IPS-NIHi7 (cell line): ENCODE measurements around the gene BRWD1.
A peak's percentile ranks its signal among the peaks of the same experiment; 100 is the strongest.

Experiments used
- DNase-seq: peaks from one replicate; pipeline ENCODE4 v3.0.0; 2012; ENCODE audit warnings: mixed read lengths; ENCODE audit errors: extremely low spot score

The BRWD1 gene

GRCh38 chr21:39327727-39328126, 14.3 kb upstream of the BRWD1 start:
- no peak for DNase-seq

DNA sequence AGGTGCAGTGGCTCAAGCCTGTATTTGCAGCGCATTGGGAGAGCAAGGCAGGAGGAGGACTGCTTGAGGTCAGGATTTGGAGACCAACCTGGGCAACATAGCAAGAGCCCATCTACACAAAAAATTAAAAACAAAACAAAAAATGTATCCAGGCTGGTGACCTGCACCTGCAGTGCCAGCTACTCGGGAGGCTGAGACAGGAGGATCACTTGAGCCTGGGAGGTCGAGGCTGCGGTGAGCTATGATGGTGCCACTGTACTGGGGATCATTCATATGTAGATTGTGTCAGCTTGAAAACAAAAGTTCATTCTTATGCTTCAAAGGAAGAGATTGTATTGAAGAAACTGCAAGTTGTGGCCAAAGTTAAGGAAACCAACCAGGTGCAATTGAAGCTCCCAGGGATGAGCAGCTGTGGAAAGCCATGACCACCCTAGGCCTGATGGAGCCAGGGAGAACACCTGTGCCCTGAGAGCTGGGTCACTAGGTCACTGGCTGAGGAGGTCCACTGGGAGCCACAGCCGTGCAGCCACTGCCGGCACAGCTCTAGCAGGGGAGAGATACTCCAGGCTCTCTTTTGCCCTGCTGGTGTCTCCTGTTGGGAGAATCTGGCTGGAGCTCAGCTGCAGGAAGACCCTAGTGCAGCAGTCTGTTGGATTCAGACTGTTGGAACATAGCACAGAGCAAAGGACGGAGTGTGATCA, 13.3 kb upstream of the BRWD1 start:
- no peak for DNase-seq

DNA sequence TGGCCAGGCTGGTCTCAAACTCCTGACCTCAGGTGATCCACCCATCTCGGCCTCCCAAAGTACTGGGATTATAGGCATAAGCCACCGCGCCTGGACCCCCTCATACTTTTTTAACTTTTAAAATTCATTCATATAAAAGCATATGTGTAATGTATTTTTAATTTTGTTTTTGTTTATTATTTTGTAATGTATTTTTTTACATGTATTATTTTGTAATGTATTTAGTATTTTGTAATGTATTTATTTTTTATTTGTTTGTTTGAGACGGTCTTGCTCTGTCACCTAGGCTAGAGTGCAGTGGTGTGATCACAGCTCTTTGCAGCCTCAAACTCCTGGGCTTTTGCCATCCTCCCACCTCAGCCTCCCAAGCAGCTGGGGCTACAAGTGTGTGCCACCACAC, 12.0 kb upstream of the BRWD1 start:
- DNase-seq = no peak

GRCh38 chr21:39321424-39321823, 8.0 kb upstream of the BRWD1 start:
- no peak for DNase-seq

- no peak for DNase-seq
These were observed 6.4 kb upstream of the BRWD1 start for GRCh38 chr21:39319814-39320332.

- DNase-seq = no peak
These were observed 5.9 kb upstream of the BRWD1 start for GRCh38 chr21:39319251-39319756.

- no peak for DNase-seq
These were observed 4.9 kb upstream of the BRWD1 start for GRCh38 chr21:39318091-39318959.

DNA sequence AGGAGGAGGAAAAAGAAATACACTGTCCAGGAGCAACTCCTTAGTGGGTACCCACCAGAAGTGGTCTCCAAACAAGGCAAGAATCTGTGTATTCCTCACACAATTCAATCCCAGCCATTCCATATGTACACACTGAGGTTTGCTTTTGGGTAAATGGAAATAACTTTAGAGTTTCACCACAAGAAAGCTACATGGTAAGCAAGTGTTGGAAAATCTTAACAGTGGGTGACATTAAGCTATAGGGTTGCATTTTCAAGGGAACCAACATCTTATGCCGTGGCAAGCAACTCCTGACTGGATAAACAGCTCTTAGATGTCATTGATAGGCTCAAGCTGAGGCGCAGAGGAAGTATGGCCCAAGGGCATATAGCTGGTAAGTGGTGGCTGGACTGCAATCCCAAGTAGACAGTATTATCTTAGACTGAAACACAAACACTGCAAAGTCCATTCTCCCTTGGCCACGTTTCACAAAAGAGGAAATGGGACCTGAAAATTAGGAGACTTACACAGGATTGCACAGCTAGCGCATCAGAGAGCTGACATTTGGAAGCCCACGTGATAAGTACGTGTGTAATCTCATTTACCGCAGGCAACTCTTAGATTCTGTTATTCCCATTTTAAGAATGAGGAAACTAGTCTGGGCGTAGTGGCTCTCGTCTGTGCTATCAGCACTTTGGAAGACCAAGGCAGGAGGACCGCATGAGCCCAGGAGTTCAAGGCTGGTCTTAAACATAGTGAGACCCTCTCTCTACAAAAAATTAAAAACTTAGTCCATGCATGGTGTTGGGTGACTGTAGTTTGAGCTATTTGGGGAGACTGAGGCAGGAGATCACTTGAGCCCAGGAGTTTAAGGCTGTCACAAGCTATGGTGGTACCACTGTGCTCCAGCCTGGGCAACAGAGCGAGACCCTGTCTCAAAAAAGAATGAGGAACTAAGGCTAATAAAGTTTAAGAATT, 4.0 kb upstream of the BRWD1 start:
- DNase-seq = no peak

DNA sequence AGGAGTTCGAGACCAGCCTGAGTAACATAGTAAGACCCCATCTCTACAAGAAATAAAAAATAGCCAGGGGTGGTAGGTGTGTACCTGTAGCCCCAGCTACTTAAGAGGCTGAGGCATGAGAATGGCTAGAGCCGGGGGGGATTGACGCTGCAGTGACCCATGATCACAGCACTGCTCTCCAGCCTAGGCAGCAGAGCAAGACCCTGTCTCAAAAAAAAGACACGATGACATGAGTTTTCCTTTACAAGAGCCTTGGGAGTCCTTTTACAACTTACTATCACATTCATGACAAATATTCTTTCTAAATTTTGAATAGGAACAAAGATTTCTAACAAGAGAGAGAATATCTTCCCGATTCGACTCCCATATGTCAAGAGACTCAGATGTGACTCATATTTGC, 3.3 kb upstream of the BRWD1 start:
- DNase-seq = no peak

GRCh38 chr21:39315603-39316445, 2.4 kb upstream of the BRWD1 start:
- no peak for DNase-seq

GRCh38 chr21:39314143-39315027, 953 bp upstream of the BRWD1 start:
- peak; percentile 57 for DNase-seq

DNA sequence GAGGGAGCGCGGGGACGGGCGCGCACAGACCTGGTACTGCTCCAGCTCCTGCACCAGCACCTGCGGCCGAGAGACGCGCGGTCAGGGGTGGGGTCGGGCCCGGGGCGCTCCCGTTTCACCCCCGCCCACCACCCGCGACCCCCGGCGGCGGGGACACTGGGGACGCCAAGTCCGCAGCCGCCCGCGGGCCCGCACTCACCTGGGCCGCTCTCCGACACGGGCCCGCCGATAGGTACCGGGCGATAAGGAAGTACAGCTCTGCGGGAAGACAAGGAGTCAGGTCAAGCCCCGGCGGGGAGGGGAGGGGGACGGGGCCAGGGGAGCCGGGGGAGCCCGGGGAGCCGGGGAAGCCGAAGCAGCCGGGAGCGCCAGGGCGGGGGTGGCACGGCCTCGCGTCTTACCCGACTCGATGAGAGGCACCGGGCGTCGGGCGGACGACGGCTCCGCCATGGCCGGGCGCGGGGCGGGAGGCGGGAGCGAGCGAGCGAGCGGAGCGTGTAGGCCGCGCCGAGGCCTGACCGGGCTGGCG, 326 bp downstream of the BRWD1 start:
- DNase-seq = no peak

DNA sequence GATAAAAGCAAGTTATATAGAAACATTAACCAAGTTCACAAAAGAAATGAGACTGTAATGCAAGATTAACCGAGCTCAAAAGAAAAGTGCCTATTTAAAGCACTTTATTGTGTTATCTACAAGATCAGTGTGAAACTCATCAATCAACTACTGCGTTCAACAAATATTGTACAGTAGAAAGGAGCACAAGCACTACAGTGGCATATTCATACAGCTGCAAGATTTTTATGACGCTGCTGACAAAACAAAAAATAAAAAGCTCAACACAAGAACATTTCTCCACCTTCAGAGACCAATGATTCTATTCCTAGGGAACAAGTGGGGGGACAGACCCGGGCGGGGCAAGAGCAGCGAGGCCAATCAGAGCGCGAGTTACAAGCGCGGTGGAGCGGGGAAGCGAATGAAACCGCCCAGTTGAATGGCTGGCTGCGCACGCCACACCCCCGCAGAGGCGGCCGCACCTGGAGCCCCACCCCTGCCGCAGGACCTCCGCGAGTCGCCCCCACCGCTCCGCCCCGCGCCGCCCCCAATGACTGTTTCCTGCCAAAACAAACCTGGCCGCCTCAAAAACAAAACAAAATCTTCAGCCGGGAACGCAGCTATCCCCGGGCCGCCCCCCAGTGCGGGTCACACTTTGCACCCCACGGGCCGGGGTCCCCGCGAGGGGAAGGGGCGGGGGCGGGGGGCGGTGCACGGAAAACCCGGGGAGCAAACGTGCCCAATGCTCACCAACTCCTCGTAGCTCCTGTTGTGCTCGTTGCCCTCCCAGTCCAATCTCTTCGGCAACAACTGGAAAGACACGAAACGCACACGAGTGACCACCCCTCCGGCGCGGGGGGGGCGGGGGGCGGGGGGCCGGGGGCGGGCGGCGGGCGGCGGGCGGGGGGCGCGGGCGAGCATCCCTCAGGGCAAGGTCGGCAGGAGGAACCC, 1.1 kb downstream of the BRWD1 start:
- peak; percentile 98 for DNase-seq

DNA sequence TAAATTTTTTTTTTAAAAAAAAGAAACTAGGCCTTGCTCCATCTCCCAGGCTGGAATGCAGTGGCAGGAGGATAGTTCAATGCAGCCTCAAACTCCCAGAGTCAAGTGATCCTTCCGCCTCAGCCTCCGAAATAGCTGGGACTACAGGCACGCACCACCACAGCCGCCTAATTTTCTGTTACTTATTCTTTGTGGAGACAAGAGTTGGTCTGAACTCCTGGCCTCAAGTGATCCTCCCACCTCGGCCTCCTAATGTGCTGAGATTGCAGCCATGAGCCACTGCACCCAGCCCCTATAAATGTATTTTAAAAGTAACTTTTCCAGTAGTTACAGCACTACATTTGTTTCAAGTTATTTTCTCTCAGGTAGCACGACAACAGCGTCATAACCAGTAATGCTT, 2.3 kb downstream of the BRWD1 start:
- DNase-seq = no peak

DNA sequence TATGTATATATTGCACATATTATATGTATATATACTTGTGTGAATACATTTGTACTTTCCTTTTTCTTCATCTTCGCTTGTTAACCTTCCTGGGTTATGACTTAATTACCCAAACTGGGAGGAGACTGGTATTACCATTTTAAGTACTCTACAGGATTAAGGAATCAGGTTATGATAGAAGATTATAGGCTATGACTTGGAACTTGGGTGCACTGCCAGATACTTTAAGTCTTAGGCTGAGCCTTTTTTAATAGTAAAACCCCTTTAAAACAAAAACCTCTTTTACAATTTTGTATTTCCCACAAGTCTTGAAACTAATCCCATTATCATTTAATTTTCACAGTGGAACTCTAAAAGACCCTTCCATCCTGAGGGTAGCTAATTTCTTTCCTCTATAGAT, 6.0 kb downstream of the BRWD1 start:
- no peak for DNase-seq

GRCh38 chr21:39300587-39300986, 12.8 kb downstream of the BRWD1 start:
- no peak for DNase-seq

DNA sequence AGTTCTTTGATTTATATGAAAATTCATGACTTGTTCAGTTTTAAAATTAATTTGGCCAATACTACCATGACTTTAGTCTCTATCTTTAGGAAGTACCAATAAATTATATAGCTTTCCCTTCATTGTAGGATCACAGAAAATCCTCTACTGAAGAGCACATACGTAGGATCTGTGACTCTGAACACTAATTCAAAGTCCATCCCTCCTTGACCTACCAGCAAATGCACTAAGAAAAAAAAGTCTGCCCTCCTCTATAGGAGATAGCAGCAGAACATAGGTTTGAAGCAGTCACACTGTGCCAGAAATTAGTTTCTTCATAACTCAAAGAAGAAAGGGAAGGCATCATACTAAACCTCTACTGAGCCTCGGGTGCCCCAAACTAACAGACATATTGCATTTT, 16.5 kb downstream of the BRWD1 start:
- DNase-seq = no peak

DNA sequence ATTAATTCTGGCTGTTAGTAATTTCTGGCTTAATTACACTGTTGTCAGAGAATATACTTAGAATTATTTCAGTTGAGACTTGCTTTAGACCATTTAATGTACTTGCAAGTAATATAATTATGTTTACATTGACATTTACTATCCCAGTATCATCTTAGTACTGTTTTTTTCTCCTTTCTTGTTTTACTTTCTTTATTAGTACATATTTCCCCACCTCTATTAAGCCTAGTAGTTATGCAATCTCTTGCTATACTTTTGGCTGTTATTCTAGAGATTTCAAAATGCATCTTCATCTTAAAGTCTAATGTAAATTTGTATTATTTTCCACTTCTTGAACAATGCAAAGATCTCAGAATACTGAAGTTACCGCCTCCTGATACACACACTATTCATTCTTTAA, 24.4 kb downstream of the BRWD1 start:
- no peak for DNase-seq
